ENCODE data around the gene SOX6.

DNA sequence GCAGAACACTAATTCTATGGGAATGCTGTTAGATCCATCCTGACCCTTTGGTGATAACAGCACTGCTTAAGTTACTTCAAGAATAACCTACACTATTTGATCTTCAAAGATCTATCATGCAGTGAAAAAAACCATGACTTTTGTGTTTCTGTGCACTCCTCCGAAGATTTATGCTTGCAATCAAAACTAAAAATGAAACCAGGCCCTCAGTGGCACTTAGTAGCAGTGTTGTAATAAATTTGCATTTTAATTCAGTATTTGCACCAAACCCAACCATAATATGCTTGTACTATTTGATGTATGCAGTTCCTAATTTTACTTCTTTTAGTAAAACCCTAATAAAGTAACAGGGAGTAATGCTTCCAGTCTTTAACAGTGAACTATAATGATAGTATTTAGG lies 130.7 kb downstream of the SOX6 start:
- TF ChIP-seq EZH2 (IDR thresholded peaks at IDR 0.05; ENCODE audit: borderline replicate concordance, low read length) (no peak), CTCF (IDR thresholded peaks at IDR 0.05; ENCODE audit: low read length) (no peak)
